Inflammatory macrophage treated with lipopolysaccharide for 1 hour (primary cell): ENCODE data around the gene MTARC1.
A peak's percentile ranks its signal among the peaks of the same experiment; 100 is the strongest.

Source experiments
- DNase-seq, 2 donors: peaks; one replicate each; pipeline ENCODE4 v3.0.0-alpha.2; 2020 to 2022

Gene MTARC1

DNA sequence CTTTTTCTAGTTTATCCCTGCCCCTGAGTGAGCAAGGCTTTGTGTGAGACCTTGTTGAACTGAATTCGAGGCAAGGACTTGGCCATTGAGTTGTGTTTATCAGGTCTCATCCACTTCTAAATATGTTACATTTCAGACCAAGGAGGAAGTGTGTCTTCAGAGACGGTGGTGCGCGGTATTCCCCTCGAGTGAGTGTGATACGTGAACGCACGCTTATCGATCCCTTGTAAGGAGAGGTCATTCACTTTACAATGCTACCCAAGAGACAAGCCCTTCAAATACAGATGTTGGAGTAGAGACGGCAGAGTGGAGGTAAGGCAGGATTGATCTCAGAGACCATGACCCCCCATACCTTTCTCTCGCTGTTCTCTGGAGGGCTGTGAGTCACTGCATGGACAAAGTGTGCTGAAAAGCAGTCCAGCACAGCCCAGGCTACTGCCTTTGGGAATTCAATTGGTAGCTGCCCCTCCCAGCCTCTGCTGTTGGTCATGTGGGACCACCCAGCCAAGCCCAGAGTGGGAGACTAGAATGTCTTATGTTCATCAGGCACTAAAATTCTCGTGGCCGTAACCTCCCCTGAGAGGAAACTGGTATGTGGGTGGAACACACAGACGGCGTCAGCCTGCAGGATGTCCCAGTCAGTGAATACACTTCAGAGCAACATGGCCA, 16.3 kb upstream of the MTARC1 start:
- DNase-seq: no peak

DNA sequence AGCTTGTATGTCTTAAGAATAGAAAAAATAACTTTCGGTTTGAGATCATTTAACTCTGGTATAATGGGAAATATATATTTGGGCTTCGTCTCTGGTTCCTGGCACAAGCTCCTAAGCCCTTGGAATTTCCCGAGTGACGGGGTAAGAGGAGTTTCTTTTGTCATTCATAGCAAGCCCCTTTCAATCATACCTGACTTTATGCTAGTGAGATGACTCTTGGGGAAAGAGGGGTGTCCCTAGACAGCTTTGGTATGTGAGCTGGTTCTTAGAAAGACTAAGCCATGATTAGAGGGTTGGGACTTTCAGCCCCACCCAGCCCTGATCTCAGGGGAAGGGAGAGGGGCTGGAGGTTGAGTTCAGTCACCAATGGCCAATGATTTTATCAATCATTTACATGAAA, 13.9 kb upstream of the MTARC1 start:
- no peak for DNase-seq

DNA sequence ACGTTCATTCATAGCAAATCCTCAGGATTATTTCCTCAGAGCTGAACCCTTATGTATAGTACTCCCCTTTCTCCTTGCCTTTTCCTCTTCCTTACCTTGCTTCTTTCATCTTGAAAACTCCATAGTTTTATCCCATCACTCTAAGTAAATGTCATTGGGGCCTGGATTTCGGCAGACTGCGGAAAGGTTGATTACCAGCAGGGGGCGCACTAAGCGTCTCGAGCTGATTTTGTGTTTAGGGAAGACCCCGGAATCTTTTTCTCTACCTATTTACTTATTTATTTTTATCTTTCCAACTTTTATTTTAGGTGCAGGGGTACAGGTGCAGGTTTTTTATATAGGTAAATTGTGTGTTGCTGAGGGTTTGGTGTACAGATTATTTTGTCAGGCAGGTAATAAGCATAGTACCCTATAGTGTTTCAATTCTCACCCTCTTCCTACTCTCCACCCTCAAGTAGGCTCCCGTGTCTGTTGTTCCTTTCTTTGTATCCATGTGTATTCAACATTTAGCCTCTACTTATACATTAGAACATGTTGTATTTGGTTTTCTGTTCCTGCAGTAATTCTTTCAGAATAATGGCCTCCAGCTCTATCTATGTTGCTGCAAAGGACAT, 11.4 kb upstream of the MTARC1 start:
- peak in 1 of 2 donors; percentile 78 for DNase-seq

DNA sequence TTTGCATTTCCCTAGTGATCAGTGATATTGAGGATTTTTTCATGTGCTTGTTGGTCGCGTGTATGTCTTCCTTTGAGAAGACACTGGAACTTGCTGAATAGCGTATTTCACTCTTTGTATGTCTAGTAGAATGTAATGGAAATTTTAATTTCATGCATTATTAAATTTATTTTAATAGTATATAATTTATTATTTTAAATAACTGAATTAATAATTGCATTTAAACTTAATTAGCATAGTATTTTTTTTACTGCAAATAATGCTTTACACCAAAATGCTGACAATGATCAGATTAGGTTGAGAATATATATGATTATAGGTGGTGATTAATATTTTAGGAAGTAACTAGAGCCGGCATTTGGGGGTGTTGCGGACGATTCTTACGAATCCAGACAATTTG, 10.5 kb upstream of the MTARC1 start:
- DNase-seq: no peak

DNA sequence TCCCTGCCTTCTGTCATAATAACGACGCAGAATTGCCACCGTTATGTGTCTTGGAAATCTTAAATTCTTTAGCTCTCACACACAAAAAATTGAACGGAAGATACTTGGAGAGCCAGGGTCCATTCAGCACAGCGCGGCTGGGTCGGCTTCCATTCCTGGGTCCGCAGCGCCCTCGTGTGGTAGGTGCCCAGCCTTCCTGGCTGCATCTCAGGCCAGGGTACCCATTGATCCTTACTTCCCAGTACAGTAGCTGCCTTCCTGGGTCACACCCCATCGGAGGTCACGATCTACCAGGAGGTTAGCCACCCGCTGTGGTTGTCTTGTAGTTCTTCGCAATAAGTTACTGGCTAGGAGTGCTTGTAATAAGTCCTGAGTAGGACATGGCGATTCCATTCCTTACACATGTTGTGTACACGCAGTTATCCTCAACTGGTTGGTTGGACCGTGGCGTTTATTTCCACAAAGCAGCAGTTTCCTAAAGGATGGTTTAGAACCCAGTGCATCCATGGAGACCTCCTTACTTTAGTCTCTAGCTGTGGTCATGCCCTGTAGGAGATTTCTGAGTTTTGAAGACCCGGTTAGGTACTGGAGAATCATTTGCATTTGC, 9.9 kb upstream of the MTARC1 start:
- peak; percentile 29 to 92 for DNase-seq

DNA sequence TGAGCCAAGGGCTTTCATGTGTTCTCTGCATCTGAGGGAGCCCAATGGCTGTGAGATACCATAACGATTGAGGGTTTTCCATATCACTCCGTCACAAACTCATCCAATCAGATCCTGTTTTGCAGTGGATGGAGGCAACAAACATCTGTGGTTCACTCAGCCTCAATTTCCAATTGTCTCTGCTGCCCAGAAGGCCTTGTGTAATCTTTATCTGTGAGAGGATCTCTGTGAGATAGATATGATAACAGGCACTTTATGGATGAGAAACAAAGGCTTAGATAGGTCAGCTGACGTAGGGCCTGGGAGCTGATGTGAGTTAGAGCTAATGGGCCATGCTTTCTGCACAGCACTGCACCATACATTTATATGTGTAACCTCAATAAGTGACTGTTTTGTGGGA, 3.3 kb upstream of the MTARC1 start:
- no peak for DNase-seq

DNA sequence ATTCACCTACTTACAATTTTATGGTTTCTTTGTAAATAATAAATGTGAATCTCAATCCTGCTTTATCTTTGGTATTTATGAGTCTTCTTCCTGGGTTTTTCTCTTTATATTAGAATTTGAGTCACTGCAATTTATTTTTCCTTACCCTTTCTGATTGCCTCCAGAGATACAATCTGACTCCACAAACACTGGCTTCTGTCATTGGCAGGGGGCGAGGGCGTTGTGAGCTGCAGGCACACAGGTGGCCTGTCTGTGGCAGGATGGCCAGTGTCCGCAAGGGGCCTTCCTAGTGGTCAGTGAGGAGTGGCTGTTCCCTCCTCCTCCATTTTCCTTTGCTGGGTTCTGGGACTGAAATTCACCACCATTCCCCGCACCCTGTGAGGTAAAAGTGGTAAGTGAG, 2.0 kb upstream of the MTARC1 start:
- DNase-seq: no peak

DNA sequence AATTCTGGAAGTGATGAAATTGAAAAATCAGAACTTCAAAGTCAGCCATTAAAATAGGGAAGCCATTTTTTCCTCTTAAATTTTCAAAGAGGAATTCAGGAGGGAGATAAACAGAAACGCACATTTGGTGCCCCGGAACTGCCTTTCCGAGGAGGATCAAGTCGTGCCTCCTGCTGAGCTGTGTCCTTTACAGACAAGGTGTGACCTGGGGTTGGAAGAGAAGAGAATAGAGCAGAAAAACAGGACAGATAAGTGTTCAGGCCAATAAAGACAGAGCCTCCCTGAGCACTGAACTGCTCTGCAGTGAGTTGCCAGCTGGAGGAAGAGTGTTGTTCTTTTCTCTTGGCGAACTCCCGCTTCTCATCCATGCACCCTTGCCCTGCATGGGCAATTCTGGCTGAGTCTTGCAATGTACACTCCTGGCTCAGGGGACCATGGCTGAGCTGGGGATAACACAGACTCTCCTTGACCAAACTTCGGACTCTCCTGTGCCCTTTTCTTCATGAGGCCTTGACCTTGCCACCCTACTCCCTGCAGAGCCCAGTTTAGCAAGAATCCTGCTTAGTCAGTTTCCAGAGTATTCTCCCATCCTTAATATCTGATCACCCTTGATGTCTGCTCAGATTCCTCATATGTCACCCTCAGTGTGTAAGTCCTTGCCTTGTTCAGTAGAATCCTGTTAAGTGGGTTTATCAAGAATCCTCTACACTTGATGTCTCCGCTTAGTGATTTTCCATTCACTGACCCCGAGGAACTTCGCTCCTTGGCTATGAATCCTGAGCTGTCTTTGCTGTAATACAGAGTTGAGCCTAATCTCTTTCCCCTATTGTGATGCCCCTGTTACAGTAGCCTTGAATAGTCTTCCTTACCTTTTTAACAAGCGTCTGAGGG, 1.3 kb upstream of the MTARC1 start:
- DNase-seq: no peak

DNA sequence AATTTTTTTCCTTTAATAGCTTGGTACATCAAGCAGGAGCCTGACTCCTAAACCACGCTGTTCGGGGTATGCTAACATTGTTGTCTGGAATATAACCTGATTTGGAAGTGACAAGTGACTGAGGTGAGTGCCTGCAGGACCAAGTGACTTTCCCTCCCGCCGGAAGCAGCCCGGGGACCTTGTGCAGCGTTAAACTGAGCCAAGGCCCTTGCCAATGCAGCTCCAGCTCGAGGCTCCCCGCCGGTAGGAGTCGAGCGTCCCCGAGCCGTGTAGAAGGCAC, 716 bp upstream of the MTARC1 start:
- DNase-seq: no peak

DNA sequence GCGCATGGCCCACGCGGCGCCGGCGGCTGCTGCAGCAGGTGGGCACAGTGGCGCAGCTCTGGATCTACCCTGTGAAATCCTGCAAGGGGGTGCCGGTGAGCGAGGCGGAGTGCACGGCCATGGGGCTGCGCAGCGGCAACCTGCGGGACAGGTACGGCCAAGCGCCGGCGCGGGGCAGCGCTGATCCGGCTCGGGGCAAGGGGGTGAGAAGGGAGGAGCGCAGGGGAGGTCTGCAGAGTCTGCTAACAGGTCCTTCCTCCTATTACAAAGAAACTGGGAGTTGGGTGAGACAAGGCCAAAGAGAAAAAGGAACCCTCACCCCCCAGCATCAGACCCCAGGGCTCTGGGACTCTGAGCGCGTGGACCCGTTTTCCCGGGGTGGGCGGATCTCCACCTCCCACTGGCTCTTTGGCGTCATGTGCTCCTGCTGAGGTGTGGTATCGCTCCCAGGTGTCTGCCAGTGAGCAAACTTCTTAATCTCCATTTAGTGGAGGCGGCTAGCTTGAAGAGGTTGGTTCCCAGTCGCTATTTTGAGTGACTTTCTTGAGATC, 431 bp downstream of the MTARC1 start:
- no peak for DNase-seq

DNA sequence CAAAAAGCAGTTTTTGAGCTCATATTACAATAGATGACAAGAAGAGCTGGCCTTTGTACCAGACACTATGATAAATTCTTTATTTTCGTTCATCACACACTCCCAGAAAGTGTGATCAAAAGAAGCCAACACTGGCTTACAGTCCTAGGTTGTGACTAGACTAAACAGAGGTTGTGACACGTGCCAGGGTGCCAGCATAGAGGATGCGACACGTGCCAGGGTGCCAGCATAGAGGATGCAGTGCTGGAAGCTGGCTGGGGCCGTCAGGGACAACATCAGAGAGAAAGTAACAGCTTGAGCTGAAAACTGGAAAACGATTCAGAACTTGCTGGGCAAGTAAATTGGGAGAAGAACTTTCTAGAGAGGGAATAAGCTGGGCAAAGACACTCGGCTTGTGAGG, 2.2 kb downstream of the MTARC1 start:
- no peak for DNase-seq

DNA sequence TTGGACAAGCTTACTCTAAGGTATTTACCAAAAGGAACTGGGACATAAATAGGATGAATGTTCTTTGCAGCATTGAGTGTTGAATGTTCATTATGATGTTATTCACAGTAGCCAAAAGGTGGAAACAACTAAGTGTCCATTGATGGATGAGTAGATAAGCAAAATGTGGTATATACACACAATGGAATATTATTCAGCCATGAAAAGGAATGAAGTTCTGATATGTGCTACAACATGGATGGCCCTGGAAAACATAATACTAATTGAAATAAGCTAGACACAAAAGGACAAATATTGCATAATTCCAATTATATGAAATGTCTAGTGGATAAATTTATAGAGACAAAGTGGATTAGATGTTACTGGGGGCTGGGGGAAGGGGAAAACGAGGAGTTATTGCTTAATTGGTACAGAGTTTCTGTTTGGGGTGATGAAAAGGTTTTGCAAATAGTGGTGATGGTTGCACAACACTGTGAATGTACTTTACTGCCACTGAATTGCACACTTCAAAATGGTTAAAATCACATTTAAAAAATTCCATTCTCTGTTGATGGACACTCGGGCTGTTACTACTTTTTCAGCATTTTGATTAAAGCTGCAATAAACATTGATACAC, 2.9 kb downstream of the MTARC1 start:
- peak; percentile 27 to 39 for DNase-seq

DNA sequence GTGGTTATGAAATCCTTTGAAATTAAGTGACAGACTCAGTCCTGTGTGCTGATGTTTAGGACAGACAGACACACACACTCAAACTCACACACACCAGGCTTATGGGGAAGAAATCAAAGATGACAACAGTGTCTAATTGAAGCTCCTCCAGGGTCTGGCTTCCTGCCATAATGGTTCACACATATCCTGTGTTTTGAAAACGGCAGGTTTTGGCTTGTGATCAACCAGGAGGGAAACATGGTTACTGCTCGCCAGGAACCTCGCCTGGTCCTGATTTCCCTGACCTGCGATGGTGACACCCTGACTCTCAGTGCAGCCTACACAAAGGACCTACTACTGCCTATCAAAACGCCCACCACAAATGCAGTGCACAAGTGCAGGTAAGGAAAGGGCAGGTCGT, 4.6 kb downstream of the MTARC1 start:
- no peak for DNase-seq

DNA sequence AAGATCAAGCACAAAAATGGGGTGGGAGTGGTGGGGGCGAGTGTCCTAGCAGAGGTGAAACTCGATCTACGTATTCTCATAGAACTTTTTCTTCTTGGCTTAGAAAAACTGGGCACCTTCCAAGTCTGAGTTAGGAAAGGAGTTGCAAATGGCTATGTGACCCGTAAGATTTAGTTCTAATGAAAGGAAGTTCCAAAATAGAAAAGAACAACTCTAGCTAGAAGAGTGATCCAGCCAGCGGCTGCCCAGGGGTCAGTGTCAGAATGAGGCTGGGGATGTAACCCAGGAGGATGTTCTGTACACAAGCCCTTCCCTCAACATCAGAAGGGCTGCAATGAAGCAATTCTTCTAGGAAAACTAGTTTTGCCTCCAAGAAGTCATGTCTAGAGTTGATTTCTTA, 5.2 kb downstream of the MTARC1 start:
- DNase-seq: no peak

DNA sequence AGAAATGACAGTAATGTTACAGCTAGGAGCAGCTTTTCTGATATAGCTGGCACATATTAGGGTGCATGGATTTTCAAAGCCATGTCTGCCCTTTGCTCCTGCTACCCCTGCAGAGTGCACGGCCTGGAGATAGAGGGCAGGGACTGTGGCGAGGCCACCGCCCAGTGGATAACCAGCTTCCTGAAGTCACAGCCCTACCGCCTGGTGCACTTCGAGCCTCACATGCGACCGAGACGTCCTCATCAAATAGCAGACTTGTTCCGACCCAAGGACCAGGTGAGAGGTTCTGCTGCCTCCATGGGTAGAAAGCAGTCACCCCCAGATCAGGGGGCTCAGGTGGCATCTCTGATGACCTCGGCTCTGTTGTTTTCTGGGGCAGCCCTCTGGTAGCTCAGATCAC, 9.8 kb downstream of the MTARC1 start:
- DNase-seq: no peak

DNA sequence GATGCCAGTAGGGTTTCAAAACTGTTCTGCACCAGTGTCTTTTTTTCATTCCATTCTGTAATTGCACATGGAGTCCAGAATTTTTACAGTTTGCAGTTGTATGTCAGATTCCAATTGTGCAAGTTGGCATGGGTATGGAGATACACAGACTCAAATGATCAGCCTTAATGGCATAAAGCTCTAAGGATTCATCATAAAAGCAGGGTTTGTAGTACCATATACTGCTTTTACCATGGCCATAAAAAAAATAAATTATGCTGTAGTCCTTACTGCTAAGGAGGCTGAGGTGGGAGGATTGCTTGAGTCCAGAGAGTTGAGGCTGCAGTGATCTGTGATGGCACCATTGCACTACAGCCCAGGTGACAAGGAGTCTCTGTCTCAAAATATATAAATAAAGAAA, 10.3 kb downstream of the MTARC1 start:
- no peak for DNase-seq

DNA sequence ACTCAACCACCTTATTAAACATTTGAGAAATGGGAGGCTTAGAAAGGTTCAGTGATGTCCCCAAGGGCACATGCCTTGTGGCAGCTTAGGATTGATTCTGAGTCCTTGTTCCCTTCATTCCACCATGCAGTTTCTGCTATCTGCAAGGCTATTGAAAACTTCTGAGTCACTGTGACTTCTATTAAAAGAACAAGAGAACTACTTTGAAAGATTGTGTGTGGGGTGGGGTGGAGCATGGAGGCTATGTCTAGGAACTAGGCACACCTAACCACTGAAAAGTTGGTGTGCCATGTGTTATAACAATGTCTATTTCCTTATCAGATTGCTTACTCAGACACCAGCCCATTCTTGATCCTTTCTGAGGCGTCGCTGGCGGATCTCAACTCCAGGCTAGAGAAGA, 10.8 kb downstream of the MTARC1 start:
- no peak for DNase-seq

DNA sequence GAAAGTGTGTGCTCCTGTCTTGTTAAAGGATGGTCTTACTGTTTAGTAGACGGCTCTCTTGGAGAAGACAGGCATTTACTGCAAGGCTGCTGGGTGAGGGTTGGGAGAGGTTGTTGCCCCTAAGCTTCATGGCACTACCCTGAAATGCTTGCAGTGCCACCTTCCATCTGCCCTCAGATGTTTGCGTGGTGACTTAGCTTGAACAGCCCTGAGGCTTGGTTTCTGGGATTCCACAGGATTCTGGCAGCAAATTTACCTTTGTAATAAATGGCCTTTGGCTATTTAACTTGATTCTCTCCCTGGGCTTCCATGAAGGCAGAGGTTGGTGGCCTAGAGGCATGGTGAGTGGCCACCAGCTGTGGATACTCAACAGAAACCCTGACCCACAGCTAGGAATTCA, 11.6 kb downstream of the MTARC1 start:
- DNase-seq: no peak

DNA sequence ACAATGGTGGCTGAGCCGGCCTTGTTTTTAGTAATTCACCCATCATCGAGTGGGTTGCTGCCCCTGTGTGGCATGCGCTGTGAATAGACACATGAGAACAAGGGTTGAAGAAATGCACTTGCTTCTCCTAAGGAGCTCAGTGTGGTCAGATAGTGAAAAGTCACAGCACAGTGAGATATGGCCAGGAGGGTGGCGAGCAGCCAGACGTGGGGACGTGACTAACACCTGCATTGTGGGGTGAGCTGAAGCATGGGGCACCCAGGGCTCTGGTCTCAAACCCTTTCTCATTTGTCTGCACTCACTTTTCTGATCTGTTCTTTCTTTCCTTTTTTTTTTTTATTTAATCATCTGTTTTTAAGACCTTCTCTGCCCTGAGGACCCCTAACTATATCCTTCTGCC, 13.5 kb downstream of the MTARC1 start:
- DNase-seq: no peak

DNA sequence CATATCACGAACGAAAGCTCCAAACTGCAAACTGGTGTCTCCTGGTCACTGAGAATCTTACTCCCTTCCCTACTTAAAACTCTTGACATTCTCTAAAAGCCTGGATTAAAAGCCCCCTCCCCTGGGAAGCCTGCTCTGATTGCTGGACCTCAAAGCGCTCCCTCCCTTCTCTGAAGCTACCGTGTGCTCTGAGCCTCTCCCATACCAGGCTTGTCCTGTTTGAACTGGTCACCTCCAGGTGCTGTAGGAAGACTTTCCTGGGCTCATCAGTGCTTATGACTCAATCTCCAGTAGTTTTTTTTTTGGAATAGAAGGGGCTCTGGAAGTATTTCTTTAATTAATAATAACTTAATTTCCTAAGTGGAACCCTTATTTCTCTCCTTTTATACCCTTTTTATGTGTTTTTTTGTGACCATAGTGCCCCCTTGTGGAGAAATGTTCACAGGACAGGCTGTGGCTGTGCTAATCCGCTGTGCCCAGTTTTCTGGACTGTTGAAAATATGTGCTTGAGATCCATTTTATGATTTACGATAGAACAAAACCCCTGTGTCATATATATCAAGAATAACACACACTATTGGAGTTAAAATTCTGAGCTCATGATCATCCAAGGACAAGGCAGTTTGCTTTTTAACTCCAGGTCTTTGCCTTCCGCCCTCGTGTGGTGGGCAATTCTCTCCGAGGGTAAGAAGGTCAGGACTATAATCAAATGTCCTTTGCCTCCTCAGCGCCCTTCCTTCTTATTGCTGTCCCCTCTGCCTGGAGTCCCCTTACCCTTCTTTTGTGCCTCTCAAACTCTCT, 16.9 kb downstream of the MTARC1 start:
- peak in 1 of 2 donors; percentile 78 for DNase-seq

DNA sequence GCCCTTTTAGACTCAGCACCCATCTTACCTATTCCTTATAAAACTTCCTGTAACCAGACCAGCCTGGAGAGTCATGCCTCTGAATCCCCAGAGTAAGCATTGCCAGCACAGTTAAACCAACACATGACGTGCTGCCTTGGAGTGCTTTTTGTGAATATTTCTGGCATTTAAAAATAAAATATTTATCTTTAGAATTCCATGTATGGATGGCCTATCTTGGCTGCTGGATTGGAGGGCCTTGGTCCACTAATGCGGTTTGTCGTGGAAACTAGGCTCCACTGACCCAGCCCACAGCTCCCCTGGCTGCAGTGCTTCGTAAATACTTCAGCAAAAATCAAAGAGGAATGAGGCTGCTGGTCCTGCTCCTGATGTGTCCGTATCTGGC, 17.5 kb downstream of the MTARC1 start:
- no peak for DNase-seq

DNA sequence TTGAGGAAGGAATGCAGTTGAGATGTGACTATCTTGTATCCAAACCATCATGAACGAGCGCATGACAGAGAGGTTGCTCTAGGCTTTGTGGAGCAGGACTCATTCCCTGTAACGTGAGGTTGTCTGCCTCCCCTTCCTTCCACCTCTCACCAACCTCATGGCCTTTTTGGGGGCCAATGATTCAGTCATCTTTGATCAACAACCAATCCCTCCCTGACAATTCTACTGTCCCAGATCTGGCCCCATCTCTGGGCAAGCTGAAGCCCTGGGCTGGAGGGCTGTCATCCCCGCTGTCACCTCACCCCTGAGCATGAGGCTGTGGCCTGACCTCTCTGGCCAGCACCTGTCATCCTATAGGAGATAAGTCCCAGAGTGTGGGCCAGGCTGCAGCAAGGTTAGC, 19.7 kb downstream of the MTARC1 start:
- no peak for DNase-seq
